ENCODE data around the gene BTRC. TPM values are rescaled to one million over a fixed set of nuclear protein-coding genes. Genes with fewer than 3 reads are reported as not detected.

BTRC gene
- total RNA-seq, 1 experiment from 2014 or later: 29.1 TPM

DNA sequence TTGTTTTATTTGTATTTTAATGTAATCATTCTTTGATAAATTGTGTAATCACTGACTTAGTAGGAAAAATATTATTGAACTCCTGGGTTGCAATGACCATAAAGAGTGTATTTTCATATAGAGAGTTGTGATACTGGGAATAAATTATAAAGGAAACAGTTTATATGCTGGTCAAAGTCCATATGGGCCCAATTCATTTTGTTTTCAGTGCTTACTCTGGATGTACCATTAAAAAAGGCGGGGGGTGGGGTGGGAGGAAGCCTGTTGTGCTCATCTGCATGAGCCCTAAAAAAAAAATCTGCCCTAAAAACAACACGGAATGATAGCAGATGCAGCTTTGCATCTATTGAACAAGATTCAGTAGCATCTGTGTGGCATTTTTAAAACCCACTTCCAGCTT, 114.2 kb downstream of the BTRC start:
- no peak for ATAC-seq
- ChIA-PET POLR2A (interaction anchor here (1.8 to 2.2 kb wide), 2 partner anchors 17 to 254 kb away, joined by 5 to 7 read pairs; no protein-coding TSS in a partner anchor), CTCF (interaction anchor here (1.3 to 4.7 kb wide), 24 partner anchors 7 to 542 kb away, joined by 3 to 65 read pairs (median 14); no protein-coding TSS in a partner anchor), RAD21 (ENCODE audit: low non-redundant PET in 1 of 2, low total read pairs in 2 of 2, uncharacterized antibody in 2 of 2, unreplicated experiment in 2 of 2) (interaction anchor here (0.9 to 1.3 kb wide), 3 partner anchors 89 to 166 kb away, joined by 3 to 11 read pairs (median 10); no protein-coding TSS in a partner anchor)
- no peaks in the 10 kb centered on the region for H3K9me3 ChIP-seq (ENCODE audit: control insufficient read depth in 1 of 2, insufficient read depth in 1 of 2, low read depth in 1 of 2, low read length in 2 of 2)
- no peak overlapping the region for H2AFZ ChIP-seq (ENCODE audit: low read depth, low read length, poor library complexity, severe bottlenecking)
- no peak overlapping the region for H3K9ac ChIP-seq (ENCODE audit: low read length)
- H3K27me3 ChIP-seq (ENCODE audit: insufficient read depth, low read length): no peaks in the 10 kb centered on the region
- no peak overlapping the region for H3K4me2 ChIP-seq (ENCODE audit: low read length)
- no peaks in the 10 kb centered on the region for H3K9me2 ChIP-seq (ENCODE audit: insufficient read depth)
- BruUV-seq (replicated peaks): no TSS peak
- no peaks in the 10 kb centered on the region for H3K79me2 ChIP-seq (ENCODE audit: insufficient read depth, low read length)
- no peaks in the 10 kb centered on the region for H3K4me1 ChIP-seq (ENCODE audit: control insufficient read depth in 1 of 2, insufficient read depth in 2 of 2, low read length in 2 of 2)
- no peaks in the 10 kb centered on the region for H4K20me1 ChIP-seq (ENCODE audit: insufficient read depth)
- TF ChIP-seq JUND (IDR thresholded peaks at IDR 0.05) (no peak), SRF (IDR thresholded peaks at IDR 0.05; ENCODE audit: low read depth) (no peak), EZH2 (IDR thresholded peaks at IDR 0.05) (no peak), CEBPB (IDR thresholded peaks at IDR 0.05; ENCODE audit: low read depth) (no peak), POLR2A (IDR thresholded peaks at IDR 0.05; ENCODE audit: borderline replicate concordance, extremely low read depth, insufficient read depth, insufficient read length) (no peak), ZNF274 (IDR thresholded peaks at IDR 0.05; ENCODE audit: low read depth, low read length) (no peak), SP1 (IDR thresholded peaks at IDR 0.05; ENCODE audit: low read depth) (no peak), ZFX (IDR thresholded peaks at IDR 0.05) (no peak), YY1 (IDR thresholded peaks at IDR 0.05; ENCODE audit: extremely low read depth, insufficient replicate concordance, low read depth, low read length) (no peak), CBX3 (IDR thresholded peaks at IDR 0.05; ENCODE audit: low read depth) (no peak), POLR2AphosphoS5 (IDR thresholded peaks at IDR 0.05; ENCODE audit: low read depth, low read length) (no peak), SIN3A (IDR thresholded peaks at IDR 0.05; ENCODE audit: low read depth) (no peak)
- TF ChIP-seq, protein P1, sequence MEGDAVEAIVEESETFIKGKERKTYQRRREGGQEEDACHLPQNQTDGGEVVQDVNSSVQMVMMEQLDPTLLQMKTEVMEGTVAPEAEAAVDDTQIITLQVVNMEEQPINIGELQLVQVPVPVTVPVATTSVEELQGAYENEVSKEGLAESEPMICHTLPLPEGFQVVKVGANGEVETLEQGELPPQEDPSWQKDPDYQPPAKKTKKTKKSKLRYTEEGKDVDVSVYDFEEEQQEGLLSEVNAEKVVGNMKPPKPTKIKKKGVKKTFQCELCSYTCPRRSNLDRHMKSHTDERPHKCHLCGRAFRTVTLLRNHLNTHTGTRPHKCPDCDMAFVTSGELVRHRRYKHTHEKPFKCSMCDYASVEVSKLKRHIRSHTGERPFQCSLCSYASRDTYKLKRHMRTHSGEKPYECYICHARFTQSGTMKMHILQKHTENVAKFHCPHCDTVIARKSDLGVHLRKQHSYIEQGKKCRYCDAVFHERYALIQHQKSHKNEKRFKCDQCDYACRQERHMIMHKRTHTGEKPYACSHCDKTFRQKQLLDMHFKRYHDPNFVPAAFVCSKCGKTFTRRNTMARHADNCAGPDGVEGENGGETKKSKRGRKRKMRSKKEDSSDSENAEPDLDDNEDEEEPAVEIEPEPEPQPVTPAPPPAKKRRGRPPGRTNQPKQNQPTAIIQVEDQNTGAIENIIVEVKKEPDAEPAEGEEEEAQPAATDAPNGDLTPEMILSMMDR (IDR thresholded peaks at IDR 0.05 in 2 of 3, conservative IDR thresholded peaks at IDR 0.05 in 1 of 3; ENCODE audit: borderline replicate concordance in 1 of 3, insufficient read depth in 1 of 3, low read depth in 2 of 3, low read length in 2 of 3): no peak
- TF ChIP-seq, protein P2, sequence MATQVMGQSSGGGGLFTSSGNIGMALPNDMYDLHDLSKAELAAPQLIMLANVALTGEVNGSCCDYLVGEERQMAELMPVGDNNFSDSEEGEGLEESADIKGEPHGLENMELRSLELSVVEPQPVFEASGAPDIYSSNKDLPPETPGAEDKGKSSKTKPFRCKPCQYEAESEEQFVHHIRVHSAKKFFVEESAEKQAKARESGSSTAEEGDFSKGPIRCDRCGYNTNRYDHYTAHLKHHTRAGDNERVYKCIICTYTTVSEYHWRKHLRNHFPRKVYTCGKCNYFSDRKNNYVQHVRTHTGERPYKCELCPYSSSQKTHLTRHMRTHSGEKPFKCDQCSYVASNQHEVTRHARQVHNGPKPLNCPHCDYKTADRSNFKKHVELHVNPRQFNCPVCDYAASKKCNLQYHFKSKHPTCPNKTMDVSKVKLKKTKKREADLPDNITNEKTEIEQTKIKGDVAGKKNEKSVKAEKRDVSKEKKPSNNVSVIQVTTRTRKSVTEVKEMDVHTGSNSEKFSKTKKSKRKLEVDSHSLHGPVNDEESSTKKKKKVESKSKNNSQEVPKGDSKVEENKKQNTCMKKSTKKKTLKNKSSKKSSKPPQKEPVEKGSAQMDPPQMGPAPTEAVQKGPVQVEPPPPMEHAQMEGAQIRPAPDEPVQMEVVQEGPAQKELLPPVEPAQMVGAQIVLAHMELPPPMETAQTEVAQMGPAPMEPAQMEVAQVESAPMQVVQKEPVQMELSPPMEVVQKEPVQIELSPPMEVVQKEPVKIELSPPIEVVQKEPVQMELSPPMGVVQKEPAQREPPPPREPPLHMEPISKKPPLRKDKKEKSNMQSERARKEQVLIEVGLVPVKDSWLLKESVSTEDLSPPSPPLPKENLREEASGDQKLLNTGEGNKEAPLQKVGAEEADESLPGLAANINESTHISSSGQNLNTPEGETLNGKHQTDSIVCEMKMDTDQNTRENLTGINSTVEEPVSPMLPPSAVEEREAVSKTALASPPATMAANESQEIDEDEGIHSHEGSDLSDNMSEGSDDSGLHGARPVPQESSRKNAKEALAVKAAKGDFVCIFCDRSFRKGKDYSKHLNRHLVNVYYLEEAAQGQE (IDR thresholded peaks at IDR 0.05; ENCODE audit: low read depth): no peak
- intact Hi-C loops (cut with micrococcal nuclease): no loop called here
- H3K4me3 ChIP-seq (replicated peaks in 1 of 2; ENCODE audit: low read depth in 1 of 2, low read length in 2 of 2): no peak overlapping the region
- DNase-seq (ENCODE audit: low read depth, low spot score): no peak
- H3K27ac ChIP-seq (ENCODE audit: low read depth, low read length): no peak overlapping the region
- H3K36me3 ChIP-seq (ENCODE audit: control insufficient read depth in 1 of 2, insufficient read depth in 2 of 2, low read length in 2 of 2): no peaks in the 10 kb centered on the region

Measured in HCT116 (cell line).